K562 (cell line): ENCODE results near the gene ZNF382. TPM values are rescaled to one million over a fixed set of nuclear protein-coding genes. Genes with fewer than 3 reads are reported as not detected.

Experiments used
- ETS2 ChIP-seq: IDR thresholded peaks from 2 replicates; pipeline ENCODE4 v1.6.1; 2016; ENCODE audit warnings: borderline replicate concordance, missing genetic modification characterization, mild to moderate bottlenecking, moderate library complexity, missing compliant biosample characterization; ENCODE audit not compliant: poor library complexity, severe bottlenecking
- HES1 ChIP-seq: fragments of 450-650 bp; IDR thresholded peaks from 2 replicates; pipeline ENCODE4 v1.6.1; 2016; ENCODE audit warnings: low read depth, mild to moderate bottlenecking, moderate library complexity
- JUND ChIP-seq, 2 experiments: IDR thresholded peaks; 2 replicates in 1 of 2; 3 replicates in 1 of 2; pipeline ENCODE4 v1.6.1; 2011; ENCODE audit warnings: borderline replicate concordance in 2 of 2, low read depth in 2 of 2, low read length in 2 of 2, improper control_type of control experiment in 1 of 2, missing biosample characterization in 1 of 2, missing genetic modification characterization in 1 of 2, missing genetic modification reagents in 1 of 2
- ZKSCAN3 ChIP-seq: fragments of 250-450 bp; sonication (Bioruptor Pico); IDR thresholded peaks from 2 replicates; pipeline ENCODE4 v1.4.0; 2020
- ZNF143 ChIP-seq: sonication (generic); formaldehyde crosslinking; IDR thresholded peaks from 2 replicates; pipeline ENCODE4 v1.9.0; 2022; ENCODE audit warnings: mild to moderate bottlenecking, missing genetic modification reagents
- ZNF24 ChIP-seq: fragments of 450-650 bp; IDR thresholded peaks from 2 replicates; pipeline ENCODE4 v1.6.1; 2016
- polyA plus RNA-seq, 8 experiments: library from polyadenylated mRNA; depleted of rRNA in 4 of 8; stranded (reverse) in 5 of 8; unstranded in 3 of 8; fragments of >200 nt; fragmentation: Nextera tagmentation in 2 of 8; fragmentation: Illumina TruSeq in 1 of 8; extraction: Ambion mirVana in 2 of 8; extraction: Trizol in 1 of 8; gene quantifications; 2 replicates each; pipeline versions ENCODE4 v1.2.1 to v1.2.3, GENCODE V29; 2011 to 2014; ENCODE audit warnings: inconsistent platforms in 1 of 8, missing spikeins in 1 of 8
- total RNA-seq, 7 experiments: library from RNA; depleted of rRNA in 6 of 7; stranded (reverse); fragments of >200 nt in 6 of 7; fragmentation: Illumina TruSeq in 2 of 7; extraction: Trizol in 2 of 7; gene quantifications; 2 replicates each; pipeline versions ENCODE4 v1.2.1 to v1.2.3, GENCODE V29; 2011 to 2021; ENCODE audit warnings: low replicate concordance in 1 of 7
- TF ChIP-seq, protein P1 (sequence below): fragments of 450-650 bp; IDR thresholded peaks from 2 replicates; pipeline ENCODE4 v1.6.1; 2018; ENCODE audit warnings: mild to moderate bottlenecking, low read depth; ENCODE audit not compliant: partially characterized antibody

The ZNF382 gene
- total and polyA plus RNA-seq, 9 of the 15 experiments (the other 6 are each of a cell fraction or from before 2014, with no cell fraction given): 0.04 to 0.27 (median 0.16) TPM; not detected in 5

- TF ChIP-seq, protein P1, sequence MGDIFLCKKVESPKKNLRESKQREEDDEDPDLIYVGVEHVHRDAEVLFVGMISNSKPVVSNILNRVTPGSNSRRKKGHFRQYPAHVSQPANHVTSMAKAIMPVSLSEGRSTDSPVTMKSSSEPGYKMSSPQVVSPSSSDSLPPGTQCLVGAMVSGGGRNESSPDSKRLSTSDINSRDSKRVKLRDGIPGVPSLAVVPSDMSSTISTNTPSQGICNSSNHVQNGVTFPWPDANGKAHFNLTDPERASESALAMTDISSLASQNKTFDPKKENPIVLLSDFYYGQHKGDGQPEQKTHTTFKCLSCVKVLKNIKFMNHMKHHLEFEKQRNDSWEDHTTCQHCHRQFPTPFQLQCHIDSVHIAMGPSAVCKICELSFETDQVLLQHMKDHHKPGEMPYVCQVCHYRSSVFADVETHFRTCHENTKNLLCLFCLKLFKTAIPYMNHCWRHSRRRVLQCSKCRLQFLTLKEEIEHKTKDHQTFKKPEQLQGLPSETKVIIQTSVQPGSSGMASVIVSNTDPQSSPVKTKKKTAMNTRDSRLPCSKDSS: no peak
- no peak for TF ChIP-seq ZNF24
- TF ChIP-seq JUND (IDR thresholded peaks at IDR 0.05; ENCODE audit: borderline replicate concordance, low read depth, low read length): no peak
- no peak for TF ChIP-seq JUND (tag; IDR thresholded peaks at IDR 0.05; ENCODE audit: borderline replicate concordance, low read depth, low read length)
- no peak for TF ChIP-seq HES1
- no peak for TF ChIP-seq ETS2 (tag)
- TF ChIP-seq ZNF143 (CRISPR knock-in tag): no peak
- no peak for TF ChIP-seq ZKSCAN3 (CRISPR knock-in tag)
Measured at GRCh38 chr19:36605101-36605876, at the start of gene ZNF382 (continued).
